Stimulated activated CD8-positive, alpha-beta memory T cell treated with anti-CD3 and anti-CD28 coated beads, Interleukin-4, amount 100 ng/mL, for 4 hours (primary cell): ENCODE results near the gene PAPOLA.

ENCODE experiments used
- DNase-seq, 2 donors: peaks; one replicate each; pipeline ENCODE4 v3.0.0-alpha.2; 2020; ENCODE audit warnings: low read depth in 2 of 2, low spot score in 1 of 2

The PAPOLA gene

GRCh38 chr14:96584907-96585671 lies 82.9 kb downstream of the PAPOLA start:
- DNase-seq: no peak

GRCh38 chr14:96585672-96586013 lies 83.5 kb downstream of the PAPOLA start:
- DNase-seq: no peak

- DNase-seq: no peak
These were observed 83.9 kb downstream of the PAPOLA start for GRCh38 chr14:96586056-96586455.

GRCh38 chr14:96586921-96587822 lies 85.0 kb downstream of the PAPOLA start:
- no peak for DNase-seq

GRCh38 chr14:96587823-96588385 lies 85.7 kb downstream of the PAPOLA start:
- no peak for DNase-seq

GRCh38 chr14:96588410-96589257 lies 86.5 kb downstream of the PAPOLA start:
- DNase-seq: no peak

- DNase-seq: no peak
These were observed 87.4 kb downstream of the PAPOLA start for GRCh38 chr14:96589577-96589976.

GRCh38 chr14:96590190-96590864 lies 88.1 kb downstream of the PAPOLA start:
- no peak for DNase-seq

GRCh38 chr14:96592591-96593386 lies 90.6 kb downstream of the PAPOLA start:
- DNase-seq: peak; percentile 17 to 22

GRCh38 chr14:96594961-96595360 lies 92.8 kb downstream of the PAPOLA start:
- DNase-seq: no peak

GRCh38 chr14:96597680-96598079 lies 95.5 kb downstream of the PAPOLA start:
- DNase-seq: no peak

- no peak for DNase-seq
These were observed 96.2 kb downstream of the PAPOLA start for GRCh38 chr14:96598332-96598928.

- DNase-seq: no peak
These were observed 96.9 kb downstream of the PAPOLA start for GRCh38 chr14:96599076-96599475.

GRCh38 chr14:96602186-96602585 lies 100.0 kb downstream of the PAPOLA start:
- no peak for DNase-seq

- DNase-seq: no peak
These were observed 101.4 kb downstream of the PAPOLA start for GRCh38 chr14:96603350-96604255.

- DNase-seq: no peak
These were observed 112.3 kb downstream of the PAPOLA start for GRCh38 chr14:96614481-96614881.

- DNase-seq: no peak
These were observed 114.1 kb downstream of the PAPOLA start for GRCh38 chr14:96616161-96616721.
